ENCODE measurements around the gene MYO18B. TPM values are rescaled to one million over a fixed set of nuclear protein-coding genes. Genes with fewer than 3 reads are reported as not detected.

Gene MYO18B
- total RNA-seq, 1 experiment from 2014 or later: 0.05 TPM

GRCh38 chr22:25844601-25845000, 102.6 kb downstream of the MYO18B start:
- H3K79me2 ChIP-seq (ENCODE audit: insufficient read depth, low read length): no peaks in the 10 kb centered on the region
- no peak overlapping the region for H2AFZ ChIP-seq (ENCODE audit: low read depth, low read length, poor library complexity, severe bottlenecking)
- H4K20me1 ChIP-seq (ENCODE audit: insufficient read depth): no peaks in the 10 kb centered on the region
- H3K4me3 ChIP-seq (replicated peaks in 1 of 2; ENCODE audit: low read depth in 1 of 2, low read length in 2 of 2): no peak overlapping the region
- no peaks in the 10 kb centered on the region for H3K4me1 ChIP-seq (ENCODE audit: control insufficient read depth in 1 of 2, insufficient read depth in 2 of 2, low read length in 2 of 2)
- no peak overlapping the region for H3K4me2 ChIP-seq (ENCODE audit: low read length)
- POLR2A ChIA-PET: no interaction called here
- CTCF ChIA-PET: interaction anchor here (1.3 kb wide), 1 partner anchor 486 kb away, joined by 3 read pairs; no protein-coding TSS in a partner anchor
- no peak for ATAC-seq
- H3K9me2 ChIP-seq (ENCODE audit: insufficient read depth): no peaks in the 10 kb centered on the region
- TF ChIP-seq SRF (IDR thresholded peaks at IDR 0.05; ENCODE audit: low read depth) (no peak), JUND (IDR thresholded peaks at IDR 0.05) (no peak), YY1 (IDR thresholded peaks at IDR 0.05; ENCODE audit: extremely low read depth, insufficient replicate concordance, low read depth, low read length) (no peak), SP1 (IDR thresholded peaks at IDR 0.05; ENCODE audit: low read depth) (no peak), TCF7L2 (IDR thresholded peaks at IDR 0.05; ENCODE audit: borderline replicate concordance, extremely low read depth, insufficient read depth, insufficient read length) (no peak)
- no peaks in the 10 kb centered on the region for H3K9me3 ChIP-seq (ENCODE audit: control insufficient read depth in 1 of 2, insufficient read depth in 1 of 2, low read depth in 1 of 2, low read length in 2 of 2)
- peaks cover 23% of the 10 kb centered on the region; the same call in 1 of the 2 replicates for H3K27me3 ChIP-seq (ENCODE audit: insufficient read depth, low read length)
- no peaks in the 10 kb centered on the region for H3K36me3 ChIP-seq (ENCODE audit: control insufficient read depth in 1 of 2, insufficient read depth in 2 of 2, low read length in 2 of 2)
- no peak overlapping the region for H3K27ac ChIP-seq (ENCODE audit: low read depth, low read length)
- no TSS peak for BruUV-seq (replicated peaks)
- intact Hi-C loops (cut with micrococcal nuclease): no loop called here
- RAD21 ChIA-PET (ENCODE audit: low non-redundant PET in 1 of 2, low total read pairs in 2 of 2, uncharacterized antibody in 2 of 2, unreplicated experiment in 2 of 2): no interaction called here
- DNase-seq (ENCODE audit: low read depth, low spot score): no peak
- no peak overlapping the region for H3K9ac ChIP-seq (ENCODE audit: low read length)

- H3K4me1 ChIP-seq (ENCODE audit: control insufficient read depth in 1 of 2, insufficient read depth in 2 of 2, low read length in 2 of 2): no peaks in the 10 kb centered on the region
- H3K4me3 ChIP-seq (replicated peaks in 1 of 2; ENCODE audit: low read depth in 1 of 2, low read length in 2 of 2): no peak overlapping the region
- intact Hi-C loops (cut with micrococcal nuclease): no loop called here
- ChIA-PET CTCF (interaction anchor here (1.3 kb wide), 1 partner anchor 485 kb away, joined by 3 read pairs; no protein-coding TSS in a partner anchor), RAD21 (ENCODE audit: low non-redundant PET in 1 of 2, low total read pairs in 2 of 2, uncharacterized antibody in 2 of 2, unreplicated experiment in 2 of 2) (no interaction called here), POLR2A (no interaction called here)
- H3K9ac ChIP-seq (ENCODE audit: low read length): no peak overlapping the region
- H3K27me3 ChIP-seq (ENCODE audit: insufficient read depth, low read length): peaks cover 33% of the 10 kb centered on the region
- no peaks in the 10 kb centered on the region for H3K9me2 ChIP-seq (ENCODE audit: insufficient read depth)
- no peaks in the 10 kb centered on the region for H4K20me1 ChIP-seq (ENCODE audit: insufficient read depth)
- no TSS peak for BruUV-seq (replicated peaks)
- H3K79me2 ChIP-seq (ENCODE audit: insufficient read depth, low read length): no peaks in the 10 kb centered on the region
- TF ChIP-seq TCF7L2 (IDR thresholded peaks at IDR 0.05; ENCODE audit: borderline replicate concordance, extremely low read depth, insufficient read depth, insufficient read length) (no peak), ELF1 (IDR thresholded peaks at IDR 0.05; ENCODE audit: borderline replicate concordance, low read depth) (no peak)
- no peaks in the 10 kb centered on the region for H3K9me3 ChIP-seq (ENCODE audit: control insufficient read depth in 1 of 2, insufficient read depth in 1 of 2, low read depth in 1 of 2, low read length in 2 of 2)
- DNase-seq (ENCODE audit: low read depth, low spot score) (no peak), ATAC-seq (no peak)
- no peak overlapping the region for H3K27ac ChIP-seq (ENCODE audit: low read depth, low read length)
- H3K36me3 ChIP-seq (ENCODE audit: control insufficient read depth in 1 of 2, insufficient read depth in 2 of 2, low read length in 2 of 2): no peaks in the 10 kb centered on the region
- no peak overlapping the region for H3K4me2 ChIP-seq (ENCODE audit: low read length)
- no peak overlapping the region for H2AFZ ChIP-seq (ENCODE audit: low read depth, low read length, poor library complexity, severe bottlenecking)
These were observed 104.2 kb downstream of the MYO18B start for GRCh38 chr22:25845985-25846745.
